ENCODE measurements around the gene RALGAPB.

RALGAPB gene

GRCh38 chr20:38603286-38603685, 130.6 kb downstream of the RALGAPB start:
- H4K20me1 ChIP-seq (ENCODE audit: insufficient read depth): no peaks in the 10 kb centered on the region
- 0 out of 2 replicates have a peak, but pooled peaks cover 5% of the 10 kb centered on the region for H3K27me3 ChIP-seq (ENCODE audit: insufficient read depth, low read depth)
- H3K4me1 ChIP-seq (ENCODE audit: low read depth, poor library complexity, severe bottlenecking): no peaks in the 10 kb centered on the region
- no peak overlapping the region for H3K4me2 ChIP-seq
- H3K27ac ChIP-seq: no peak overlapping the region
- no peaks in the 10 kb centered on the region for H3K36me3 ChIP-seq (ENCODE audit: insufficient read depth)
- no peak overlapping the region for H3K4me3 ChIP-seq (IDR thresholded peaks at IDR 0.05; ENCODE audit: insufficient read depth, low read depth, low read length)
- H3K9ac ChIP-seq: no peak overlapping the region
- no peaks in the 10 kb centered on the region for H3K79me2 ChIP-seq (ENCODE audit: insufficient read depth, low read depth)
- H2AFZ ChIP-seq (ENCODE audit: low read depth): no peak overlapping the region
- TF ChIP-seq CTCF (conservative IDR thresholded peaks at IDR 0.05; ENCODE audit: low read depth, low read length): no peak

GRCh38 chr20:38604873-38605303, 132.2 kb downstream of the RALGAPB start:
- no peak for TF ChIP-seq CTCF (conservative IDR thresholded peaks at IDR 0.05; ENCODE audit: low read depth, low read length)
- Histone ChIP-seq H3K9ac (no peak overlapping the region), H3K27ac (no peak overlapping the region), H3K4me2 (no peak overlapping the region), H3K36me3 (ENCODE audit: insufficient read depth) (no peaks in the 10 kb centered on the region), H2AFZ (ENCODE audit: low read depth) (no peak overlapping the region), H4K20me1 (ENCODE audit: insufficient read depth) (no peaks in the 10 kb centered on the region), H3K4me1 (ENCODE audit: low read depth, poor library complexity, severe bottlenecking) (no peaks in the 10 kb centered on the region), H3K4me3 (IDR thresholded peaks at IDR 0.05; ENCODE audit: insufficient read depth, low read depth, low read length) (no peak overlapping the region), H3K27me3 (ENCODE audit: insufficient read depth, low read depth) (0 out of 2 replicates have a peak, but pooled peaks cover 5% of the 10 kb centered on the region), H3K79me2 (ENCODE audit: insufficient read depth, low read depth) (no peaks in the 10 kb centered on the region)

- no peak overlapping the region for H3K9ac ChIP-seq
- H3K79me2 ChIP-seq (ENCODE audit: insufficient read depth, low read depth): no peaks in the 10 kb centered on the region
- H3K27ac ChIP-seq: no peak overlapping the region
- H3K27me3 ChIP-seq (ENCODE audit: insufficient read depth, low read depth): 0 out of 2 replicates have a peak, but pooled peaks cover under 1% of the 10 kb centered on the region
- no peaks in the 10 kb centered on the region for H3K36me3 ChIP-seq (ENCODE audit: insufficient read depth)
- H3K4me2 ChIP-seq: no peak overlapping the region
- no peaks in the 10 kb centered on the region for H4K20me1 ChIP-seq (ENCODE audit: insufficient read depth)
- H3K4me3 ChIP-seq (IDR thresholded peaks at IDR 0.05; ENCODE audit: insufficient read depth, low read depth, low read length): no peak overlapping the region
- no peak for TF ChIP-seq CTCF (conservative IDR thresholded peaks at IDR 0.05; ENCODE audit: low read depth, low read length)
- no peak overlapping the region for H2AFZ ChIP-seq (ENCODE audit: low read depth)
- H3K4me1 ChIP-seq (ENCODE audit: low read depth, poor library complexity, severe bottlenecking): no peaks in the 10 kb centered on the region
Measured at GRCh38 chr20:38607351-38607750, 134.7 kb downstream of the RALGAPB start.

- Histone ChIP-seq H3K4me2 (no peak overlapping the region), H3K79me2 (ENCODE audit: insufficient read depth, low read depth) (no peaks in the 10 kb centered on the region), H3K9ac (no peak overlapping the region), H2AFZ (ENCODE audit: low read depth) (no peak overlapping the region), H3K36me3 (ENCODE audit: insufficient read depth) (no peaks in the 10 kb centered on the region), H3K4me3 (IDR thresholded peaks at IDR 0.05; ENCODE audit: insufficient read depth, low read depth, low read length) (no peak overlapping the region), H4K20me1 (ENCODE audit: insufficient read depth) (no peaks in the 10 kb centered on the region), H3K27ac (no peak overlapping the region), H3K27me3 (ENCODE audit: insufficient read depth, low read depth) (no peaks in the 10 kb centered on the region), H3K4me1 (ENCODE audit: low read depth, poor library complexity, severe bottlenecking) (no peaks in the 10 kb centered on the region)
- TF ChIP-seq CTCF (conservative IDR thresholded peaks at IDR 0.05; ENCODE audit: low read depth, low read length): no peak
Measured at GRCh38 chr20:38608188-38608587, 135.5 kb downstream of the RALGAPB start.

All from KMS-11 (cell line).